Smooth muscle cell (in vitro differentiated cells): ENCODE results near the gene MEI1. TPM values are rescaled to one million over a fixed set of nuclear protein-coding genes. Genes with fewer than 3 reads are reported as not detected.

ENCODE experiments used
- DNase-seq: peaks from one replicate; lab custom pipeline; 2025; ENCODE audit not compliant: unreplicated experiment; lab: John Stamatoyannopoulos, UW
- H2AFZ ChIP-seq: fragments of 200-600 bp; sonication (generic); 2 replicates; pipeline ENCODE4 v1.6.0; 2016; ENCODE audit warnings: antibody characterized with exemption, low read depth, mild to moderate bottlenecking
- H3F3A ChIP-seq: fragments of 200-600 bp; sonication (generic); 2 replicates; pipeline ENCODE4 v1.6.0; 2017; ENCODE audit warnings: antibody characterized with exemption, low read depth
- H3K27ac ChIP-seq: fragments of 200-600 bp; sonication (generic); 2 replicates; pipeline ENCODE4 v1.5.1; 2016; ENCODE audit warnings: low read depth, mild to moderate bottlenecking
- H3K27me3 ChIP-seq: fragments of 200-600 bp; sonication (generic); 2 replicates; pipeline ENCODE4 v1.6.1; 2016; ENCODE audit warnings: low read depth, mild to moderate bottlenecking
- H3K36me3 ChIP-seq: fragments of 200-600 bp; sonication (generic); 2 replicates; pipeline ENCODE4 v1.5.1; 2016; ENCODE audit warnings: low read depth
- H3K4me1 ChIP-seq: fragments of 200-600 bp; sonication (generic); 2 replicates; pipeline ENCODE4 v1.5.1; 2016; ENCODE audit warnings: low read depth
- H3K4me2 ChIP-seq: fragments of 200-600 bp; sonication (generic); 2 replicates; pipeline ENCODE4 v1.6.0; 2016; ENCODE audit warnings: mild to moderate bottlenecking
- H3K4me3 ChIP-seq: fragments of 200-600 bp; sonication (generic); 2 replicates; pipeline ENCODE4 v1.5.1; 2016; ENCODE audit warnings: mild to moderate bottlenecking
- H3K79me2 ChIP-seq: fragments of 200-600 bp; sonication (generic); 2 replicates; pipeline ENCODE4 v1.6.0; 2016; ENCODE audit warnings: low read depth, mild to moderate bottlenecking
- H3K9ac ChIP-seq: fragments of 200-600 bp; sonication (generic); 2 replicates; pipeline ENCODE4 v1.6.0; 2016; ENCODE audit warnings: low read depth
- H3K9me3 ChIP-seq: fragments of 200-600 bp; sonication (generic); replicated peaks from 2 replicates; pipeline ENCODE4 v1.5.1; 2016; ENCODE audit warnings: low read depth
- H4K20me1 ChIP-seq: fragments of 200-600 bp; sonication (generic); 2 replicates; pipeline ENCODE4 v1.6.0; 2016; ENCODE audit warnings: low read depth
- CTCF ChIP-seq: fragments of 200-600 bp; sonication (generic); IDR thresholded peaks from 2 replicates; pipeline ENCODE4 v1.5.1; 2017; ENCODE audit warnings: borderline replicate concordance, mild to moderate bottlenecking, antibody characterized with exemption; ENCODE audit not compliant: insufficient read depth, poor library complexity, severe bottlenecking
- WGBS: methylation state at CpG from one replicate; pipeline ENCODE4 v1.1.7; 2016; ENCODE audit warnings: low lambda C conversion rate; 5-methylcytosine and 5-hydroxymethylcytosine counted together
- polyA plus RNA-seq: library from polyadenylated mRNA; unstranded; fragments of >200 nt; fragmentation: Nextera tagmentation; extraction: Ambion mirVana; gene quantifications from 2 replicates; pipeline ENCODE4 v1.2.1, GENCODE V29; 2016
- total RNA-seq: library from RNA; depleted of rRNA; stranded (reverse); fragments of >200 nt; gene quantifications from 2 replicates; pipeline ENCODE4 v1.2.3, GENCODE V29; 2014

MEI1 gene
- total and polyA plus RNA-seq, 2 experiments from 2014 or later, result 0.18 to 3.2 TPM

GRCh38 chr22:41818596-41818995, 119.3 kb downstream of the MEI1 start:
- no peaks in the 10 kb centered on the region for H3K36me3 ChIP-seq
- no peak overlapping the region for H3K4me2 ChIP-seq
- no peak for DNase-seq
- no peak for TF ChIP-seq CTCF
- no peaks in the 10 kb centered on the region for H3K4me1 ChIP-seq
- H2AFZ ChIP-seq, result no peak overlapping the region
- no peaks in the 10 kb centered on the region for H3K27me3 ChIP-seq
- H4K20me1 ChIP-seq, result no peaks in the 10 kb centered on the region
- H3K4me3 ChIP-seq, result no peak overlapping the region
- 84% methylated on average over 6 of the region's 6 CpGs for WGBS
- H3F3A ChIP-seq, result no peaks in the 10 kb centered on the region
- no peak overlapping the region for H3K9ac ChIP-seq
- H3K27ac ChIP-seq, result no peak overlapping the region
- H3K9me3 ChIP-seq, result no peaks in the 10 kb centered on the region
- H3K79me2 ChIP-seq, result no peaks in the 10 kb centered on the region

GRCh38 chr22:41819257-41819656, 120.0 kb downstream of the MEI1 start:
- Histone ChIP-seq H3K9me3 (no peaks in the 10 kb centered on the region), H3F3A (no peaks in the 10 kb centered on the region), H4K20me1 (no peaks in the 10 kb centered on the region), H3K79me2 (no peaks in the 10 kb centered on the region), H2AFZ (no peak overlapping the region), H3K4me1 (no peaks in the 10 kb centered on the region), H3K4me2 (no peak overlapping the region), H3K27me3 (no peaks in the 10 kb centered on the region), H3K4me3 (no peak overlapping the region), H3K36me3 (no peaks in the 10 kb centered on the region), H3K27ac (no peak overlapping the region), H3K9ac (no peak overlapping the region)
- TF ChIP-seq CTCF, result no peak
- WGBS, result 90% methylated on average over 4 of the region's 4 CpGs
- DNase-seq, result no peak

GRCh38 chr22:41820447-41820846, 121.1 kb downstream of the MEI1 start:
- Histone ChIP-seq H3K9ac (no peak overlapping the region), H3F3A (no peaks in the 10 kb centered on the region), H2AFZ (no peak overlapping the region), H3K27ac (no peak overlapping the region), H3K27me3 (no peaks in the 10 kb centered on the region), H3K9me3 (no peaks in the 10 kb centered on the region), H3K79me2 (no peaks in the 10 kb centered on the region), H3K36me3 (no peaks in the 10 kb centered on the region), H3K4me1 (peaks cover 4% of the 10 kb centered on the region), H3K4me3 (no peak overlapping the region), H3K4me2 (no peak overlapping the region), H4K20me1 (no peaks in the 10 kb centered on the region)
- no peak for TF ChIP-seq CTCF
- 94% methylated on average over 5 of the region's 5 CpGs for WGBS
- no peak for DNase-seq

GRCh38 chr22:41821471-41822316, 122.4 kb downstream of the MEI1 start:
- no peaks in the 10 kb centered on the region for H3K9me3 ChIP-seq
- H2AFZ ChIP-seq, result no peak overlapping the region
- no peaks in the 10 kb centered on the region for H3K79me2 ChIP-seq
- H3K4me2 ChIP-seq, result no peak overlapping the region
- no peak overlapping the region for H3K27ac ChIP-seq
- no peak for TF ChIP-seq CTCF
- H3K9ac ChIP-seq, result no peak overlapping the region
- H4K20me1 ChIP-seq, result no peaks in the 10 kb centered on the region
- no peaks in the 10 kb centered on the region for H3F3A ChIP-seq
- H3K4me1 ChIP-seq, result peaks cover 16% of the 10 kb centered on the region
- 87% methylated on average over 12 of the region's 12 CpGs for WGBS
- DNase-seq, result no peak
- H3K4me3 ChIP-seq, result no peak overlapping the region
- H3K36me3 ChIP-seq, result no peaks in the 10 kb centered on the region
- no peaks in the 10 kb centered on the region for H3K27me3 ChIP-seq
